GM21367 (cell line): Measurements from ENCODE around the gene BARHL2.

Experiments
- ATAC-seq: cut with Tn5 transposase; IDR thresholded peaks from one replicate; pipeline ENCODE4 v1.9.1; 2021; ENCODE audit not compliant: unreplicated experiment

The BARHL2 gene

GRCh38 chr1:90711696-90712095, 5.4 kb downstream of the BARHL2 start:
- no peak for ATAC-seq

GRCh38 chr1:90710579-90711536, 6.2 kb downstream of the BARHL2 start:
- no peak for ATAC-seq

GRCh38 chr1:90709535-90709934, 7.6 kb downstream of the BARHL2 start:
- no peak for ATAC-seq

- ATAC-seq: no peak
Measured at GRCh38 chr1:90708826-90709225, 8.3 kb downstream of the BARHL2 start.

- no peak for ATAC-seq
Measured at GRCh38 chr1:90708236-90708786, 8.8 kb downstream of the BARHL2 start.

GRCh38 chr1:90707363-90707710, 9.8 kb downstream of the BARHL2 start:
- no peak for ATAC-seq

GRCh38 chr1:90706437-90707362, 10.4 kb downstream of the BARHL2 start:
- no peak for ATAC-seq

- ATAC-seq: no peak
Measured at GRCh38 chr1:90705956-90706355, 11.1 kb downstream of the BARHL2 start.

GRCh38 chr1:90704817-90705216, 12.3 kb downstream of the BARHL2 start:
- no peak for ATAC-seq

GRCh38 chr1:90694846-90695245, 22.3 kb downstream of the BARHL2 start:
- ATAC-seq: no peak

GRCh38 chr1:90687747-90688146, 29.4 kb downstream of the BARHL2 start:
- ATAC-seq: no peak

GRCh38 chr1:90675161-90675847, 41.8 kb downstream of the BARHL2 start:
- ATAC-seq: no peak

- no peak for ATAC-seq
Measured at GRCh38 chr1:90671741-90672140, 45.4 kb downstream of the BARHL2 start.

- no peak for ATAC-seq
Measured at GRCh38 chr1:90671251-90671650, 45.9 kb downstream of the BARHL2 start.
